ENCODE measurements around the gene MDH1B. TPM values are rescaled to one million over a fixed set of nuclear protein-coding genes. Genes with fewer than 3 reads are reported as not detected.

MDH1B gene
- total and polyA plus RNA-seq, 8 donors: 0.52 to 7.4 (median 4.7) TPM

GRCh38 chr2:206784559-206785353, 19.6 kb upstream of the MDH1B start:
- no peak for TF ChIP-seq CTCF (IDR thresholded peaks at IDR 0.05)
- intact Hi-C loops (cut with DNase I): loop anchor here in 1 of 2 donors (10.0 kb wide), 1 partner anchor 90 kb away; no protein-coding TSS in a partner anchor
- ATAC-seq: no peak

GRCh38 chr2:206783718-206784117, 18.6 kb upstream of the MDH1B start:
- ATAC-seq: no peak

More at GRCh38 chr2:206784559-206785353, 19.6 kb upstream of the MDH1B start:
- no peak for DNase-seq
- H3K4me1 ChIP-seq: no peaks in the 10 kb centered on the region
- H3K36me3 ChIP-seq: peaks cover 0 to 90% of the 10 kb centered on the region in 2 donors
- no peak overlapping the region for H3K4me3 ChIP-seq
- peaks cover 0 to 4% of the 10 kb centered on the region in 2 donors for H3K9me3 ChIP-seq
- H3K27me3 ChIP-seq: no peaks in the 10 kb centered on the region
- H3K27ac ChIP-seq: no peak overlapping the region

GRCh38 chr2:206780671-206781070, 15.5 kb upstream of the MDH1B start:
- no peak for TF ChIP-seq CTCF (IDR thresholded peaks at IDR 0.05)
- no peaks in the 10 kb centered on the region for H3K27me3 ChIP-seq
- no peak overlapping the region for H3K4me3 ChIP-seq
- H3K4me1 ChIP-seq: no peaks in the 10 kb centered on the region
- H3K36me3 ChIP-seq: peaks cover 0 to 83% of the 10 kb centered on the region in 2 donors
- DNase-seq (no peak), ATAC-seq (no peak)
- no peak overlapping the region for H3K27ac ChIP-seq
- H3K9me3 ChIP-seq: peaks cover 0 to 15% of the 10 kb centered on the region in 2 donors
- intact Hi-C loops (cut with DNase I): loop anchor here in 1 of 2 donors (10.0 kb wide), 1 partner anchor 86 kb away; no protein-coding TSS in a partner anchor

More at GRCh38 chr2:206783718-206784117, 18.6 kb upstream of the MDH1B start:
- Histone ChIP-seq H3K36me3 (peaks cover 0 to 90% of the 10 kb centered on the region in 2 donors), H3K27ac (no peak overlapping the region), H3K9me3 (peaks cover 0 to 4% of the 10 kb centered on the region in 2 donors), H3K4me1 (no peaks in the 10 kb centered on the region), H3K4me3 (no peak overlapping the region), H3K27me3 (no peaks in the 10 kb centered on the region)
- intact Hi-C loops (cut with DNase I): loop anchor here in 1 of 2 donors (10.0 kb wide), 1 partner anchor 89 kb away; no protein-coding TSS in a partner anchor
- peak in 1 of 2 donors; percentile 31 for TF ChIP-seq CTCF (IDR thresholded peaks at IDR 0.05)
- DNase-seq: no peak

GRCh38 chr2:206776432-206776831, 11.3 kb upstream of the MDH1B start:
- H3K4me1 ChIP-seq: no peaks in the 10 kb centered on the region
- peaks cover 0 to 16% of the 10 kb centered on the region in 2 donors for H3K9me3 ChIP-seq
- no peak overlapping the region for H3K27ac ChIP-seq
- H3K4me3 ChIP-seq: no peak overlapping the region
- peaks cover 0 to 87% of the 10 kb centered on the region in 2 donors for H3K36me3 ChIP-seq
- ATAC-seq (no peak), DNase-seq (no peak)
- H3K27me3 ChIP-seq: no peaks in the 10 kb centered on the region
- no peak for TF ChIP-seq CTCF (IDR thresholded peaks at IDR 0.05)
- intact Hi-C loops (cut with DNase I): no loop called here

- ATAC-seq: no peak
- no peak overlapping the region for H3K4me3 ChIP-seq
- TF ChIP-seq CTCF (IDR thresholded peaks at IDR 0.05): no peak
- peaks cover 0 to 88% of the 10 kb centered on the region in 2 donors for H3K36me3 ChIP-seq
- DNase-seq: no peak
- intact Hi-C loops (cut with DNase I): no loop called here
- H3K27me3 ChIP-seq: no peaks in the 10 kb centered on the region
- H3K4me1 ChIP-seq: no peaks in the 10 kb centered on the region
- H3K27ac ChIP-seq: no peak overlapping the region
- peaks cover 0 to 12% of the 10 kb centered on the region in 2 donors for H3K9me3 ChIP-seq
Observed at GRCh38 chr2:206774871-206775270, 9.7 kb upstream of the MDH1B start.
